ENCODE measurements around the gene GPHB5.

DNA sequence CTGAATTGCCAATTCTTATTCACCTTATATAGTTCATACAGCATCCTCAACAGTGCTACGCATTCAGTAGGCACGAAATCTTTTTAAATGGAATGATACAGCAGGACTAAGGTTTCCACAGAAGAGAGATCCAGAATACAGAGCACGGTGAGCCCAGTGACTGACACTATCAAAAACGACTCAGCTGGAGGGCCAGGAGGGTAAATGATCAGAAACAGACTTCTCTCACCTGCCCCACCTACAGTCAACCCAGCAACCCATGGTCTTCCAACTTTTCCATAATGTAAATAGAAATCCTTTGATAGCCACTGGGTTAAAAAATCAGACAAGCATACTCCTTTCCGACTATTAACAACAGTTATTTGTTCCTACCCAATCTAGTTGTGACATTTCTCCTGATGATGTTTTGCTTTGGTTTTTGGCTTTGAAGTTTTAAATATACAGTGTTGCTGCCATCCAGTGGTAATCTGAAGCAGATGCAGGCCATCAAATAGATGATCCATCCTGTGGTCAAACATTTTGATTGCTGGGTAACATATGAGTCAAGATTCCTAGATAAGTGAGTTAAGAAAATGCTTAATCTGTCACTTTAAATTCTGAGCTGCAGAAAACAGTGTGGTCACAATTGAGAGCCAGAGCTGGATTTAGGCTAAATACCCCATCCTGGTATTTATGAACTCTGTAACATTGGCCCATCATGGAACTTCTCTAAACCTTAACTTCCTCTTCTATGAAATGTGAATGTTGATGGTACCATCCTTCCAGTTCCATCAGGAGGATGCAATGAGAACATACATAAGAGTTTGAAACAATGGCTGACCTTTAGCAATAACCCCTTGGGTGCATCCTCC is 42.0 kb downstream of the GPHB5 start:
- TF ChIP-seq, protein P1, sequence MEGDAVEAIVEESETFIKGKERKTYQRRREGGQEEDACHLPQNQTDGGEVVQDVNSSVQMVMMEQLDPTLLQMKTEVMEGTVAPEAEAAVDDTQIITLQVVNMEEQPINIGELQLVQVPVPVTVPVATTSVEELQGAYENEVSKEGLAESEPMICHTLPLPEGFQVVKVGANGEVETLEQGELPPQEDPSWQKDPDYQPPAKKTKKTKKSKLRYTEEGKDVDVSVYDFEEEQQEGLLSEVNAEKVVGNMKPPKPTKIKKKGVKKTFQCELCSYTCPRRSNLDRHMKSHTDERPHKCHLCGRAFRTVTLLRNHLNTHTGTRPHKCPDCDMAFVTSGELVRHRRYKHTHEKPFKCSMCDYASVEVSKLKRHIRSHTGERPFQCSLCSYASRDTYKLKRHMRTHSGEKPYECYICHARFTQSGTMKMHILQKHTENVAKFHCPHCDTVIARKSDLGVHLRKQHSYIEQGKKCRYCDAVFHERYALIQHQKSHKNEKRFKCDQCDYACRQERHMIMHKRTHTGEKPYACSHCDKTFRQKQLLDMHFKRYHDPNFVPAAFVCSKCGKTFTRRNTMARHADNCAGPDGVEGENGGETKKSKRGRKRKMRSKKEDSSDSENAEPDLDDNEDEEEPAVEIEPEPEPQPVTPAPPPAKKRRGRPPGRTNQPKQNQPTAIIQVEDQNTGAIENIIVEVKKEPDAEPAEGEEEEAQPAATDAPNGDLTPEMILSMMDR (IDR thresholded peaks at IDR 0.05 in 2 of 3, conservative IDR thresholded peaks at IDR 0.05 in 1 of 3; ENCODE audit: borderline replicate concordance in 1 of 3, insufficient read depth in 1 of 3, low read depth in 2 of 3, low read length in 2 of 3): peak; percentile 50 to 92 (median 70); a peak in 5 of 6 replicates
- TF ChIP-seq POLR2AphosphoS5 (IDR thresholded peaks at IDR 0.05; ENCODE audit: low read depth, low read length) (no peak), YY1 (IDR thresholded peaks at IDR 0.05; ENCODE audit: extremely low read depth, insufficient replicate concordance, low read depth, low read length) (no peak)
- TF ChIP-seq, protein P2, sequence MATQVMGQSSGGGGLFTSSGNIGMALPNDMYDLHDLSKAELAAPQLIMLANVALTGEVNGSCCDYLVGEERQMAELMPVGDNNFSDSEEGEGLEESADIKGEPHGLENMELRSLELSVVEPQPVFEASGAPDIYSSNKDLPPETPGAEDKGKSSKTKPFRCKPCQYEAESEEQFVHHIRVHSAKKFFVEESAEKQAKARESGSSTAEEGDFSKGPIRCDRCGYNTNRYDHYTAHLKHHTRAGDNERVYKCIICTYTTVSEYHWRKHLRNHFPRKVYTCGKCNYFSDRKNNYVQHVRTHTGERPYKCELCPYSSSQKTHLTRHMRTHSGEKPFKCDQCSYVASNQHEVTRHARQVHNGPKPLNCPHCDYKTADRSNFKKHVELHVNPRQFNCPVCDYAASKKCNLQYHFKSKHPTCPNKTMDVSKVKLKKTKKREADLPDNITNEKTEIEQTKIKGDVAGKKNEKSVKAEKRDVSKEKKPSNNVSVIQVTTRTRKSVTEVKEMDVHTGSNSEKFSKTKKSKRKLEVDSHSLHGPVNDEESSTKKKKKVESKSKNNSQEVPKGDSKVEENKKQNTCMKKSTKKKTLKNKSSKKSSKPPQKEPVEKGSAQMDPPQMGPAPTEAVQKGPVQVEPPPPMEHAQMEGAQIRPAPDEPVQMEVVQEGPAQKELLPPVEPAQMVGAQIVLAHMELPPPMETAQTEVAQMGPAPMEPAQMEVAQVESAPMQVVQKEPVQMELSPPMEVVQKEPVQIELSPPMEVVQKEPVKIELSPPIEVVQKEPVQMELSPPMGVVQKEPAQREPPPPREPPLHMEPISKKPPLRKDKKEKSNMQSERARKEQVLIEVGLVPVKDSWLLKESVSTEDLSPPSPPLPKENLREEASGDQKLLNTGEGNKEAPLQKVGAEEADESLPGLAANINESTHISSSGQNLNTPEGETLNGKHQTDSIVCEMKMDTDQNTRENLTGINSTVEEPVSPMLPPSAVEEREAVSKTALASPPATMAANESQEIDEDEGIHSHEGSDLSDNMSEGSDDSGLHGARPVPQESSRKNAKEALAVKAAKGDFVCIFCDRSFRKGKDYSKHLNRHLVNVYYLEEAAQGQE (IDR thresholded peaks at IDR 0.05; ENCODE audit: low read depth): no peak
